Measurements from ENCODE around the gene SERINC5.

Gene SERINC5

DNA sequence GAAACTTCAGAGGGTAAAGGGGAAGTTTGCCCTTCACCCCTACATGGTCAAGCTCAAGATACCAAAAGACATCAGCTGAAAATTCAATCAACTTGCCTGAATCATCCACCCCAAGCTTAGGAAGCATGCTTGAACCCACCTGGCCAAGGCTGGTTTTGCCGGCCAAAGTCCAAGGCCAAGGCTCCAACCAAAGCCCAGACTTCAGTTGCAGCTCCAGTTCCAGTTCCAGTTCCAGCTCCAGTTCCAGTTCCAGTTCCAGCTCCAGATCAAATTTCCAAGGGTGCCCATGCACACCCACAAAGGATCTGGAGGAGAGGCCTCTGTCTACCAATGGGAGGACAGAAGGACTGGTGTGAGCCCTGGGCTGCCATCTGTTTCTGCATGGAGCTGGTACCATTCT is 4.6 kb upstream of the SERINC5 start:
- in situ Hi-C loops (cut with MboI; ENCODE audit: low pct_unique_long_range_greater_than_20kb, low sequenced_read_pairs): loop anchor here (25.0 kb wide), 1 partner anchor 148 kb away; no protein-coding TSS in a partner anchor
- no peak for DNase-seq

DNA sequence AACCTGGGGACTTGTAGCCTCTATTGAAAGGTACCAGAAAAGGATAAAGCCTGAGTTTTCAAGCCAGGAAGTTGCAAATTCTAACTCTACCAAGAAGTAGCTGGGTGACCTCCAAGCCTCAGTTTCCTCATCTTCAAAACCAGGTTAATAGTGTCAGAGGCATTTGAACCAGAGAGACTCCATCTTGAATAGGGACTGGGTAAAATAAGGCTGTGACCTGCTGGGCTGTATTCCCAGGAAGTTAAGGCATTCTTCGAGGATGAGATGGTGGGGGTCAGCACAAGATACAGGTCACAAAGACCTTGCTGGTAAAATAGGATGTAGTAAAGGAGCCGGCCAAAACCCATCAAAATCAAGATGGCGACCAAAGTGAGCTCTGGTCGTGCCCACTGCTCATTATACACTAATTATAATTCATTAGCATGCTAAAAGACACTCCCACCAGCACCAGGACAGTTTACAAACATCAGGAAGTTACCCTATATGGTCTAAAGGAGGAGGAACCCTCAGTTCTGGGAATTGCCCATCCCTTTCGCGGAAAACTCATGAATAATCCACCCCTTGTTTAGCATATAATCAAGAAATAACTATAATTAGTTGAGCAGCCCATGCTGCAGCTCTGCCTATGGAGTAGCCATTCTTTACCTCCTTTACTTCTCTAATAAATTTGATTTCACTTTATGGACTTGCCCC is 3.8 kb upstream of the SERINC5 start:
- in situ Hi-C loops (cut with MboI; ENCODE audit: low pct_unique_long_range_greater_than_20kb, low sequenced_read_pairs): loop anchor here (25.0 kb wide), 1 partner anchor 147 kb away; no protein-coding TSS in a partner anchor
- DNase-seq: no peak

DNA sequence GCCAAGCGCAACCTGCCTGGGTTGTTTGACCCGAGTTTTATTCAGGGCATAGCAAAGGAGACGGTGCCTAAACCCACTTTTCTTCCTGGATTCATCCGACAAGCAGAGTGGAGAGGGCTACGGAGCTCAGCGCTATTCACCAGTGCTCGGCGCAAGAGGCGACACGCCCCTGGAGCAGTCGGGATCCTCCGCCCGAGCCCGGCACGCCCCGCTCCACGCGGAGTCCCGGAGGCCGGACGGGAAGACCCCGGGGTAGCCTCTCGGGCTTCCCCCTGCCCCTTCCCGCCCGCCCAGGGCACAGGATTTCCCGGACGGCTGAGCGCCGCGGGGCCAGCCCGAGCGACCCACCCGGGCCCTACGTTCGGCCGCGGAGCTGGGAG is 427 bp downstream of the SERINC5 start:
- peak; percentile 52 for DNase-seq
- in situ Hi-C loops (cut with MboI; ENCODE audit: low pct_unique_long_range_greater_than_20kb, low sequenced_read_pairs): loop anchor here (25.0 kb wide), 1 partner anchor 143 kb away; no protein-coding TSS in a partner anchor

DNA sequence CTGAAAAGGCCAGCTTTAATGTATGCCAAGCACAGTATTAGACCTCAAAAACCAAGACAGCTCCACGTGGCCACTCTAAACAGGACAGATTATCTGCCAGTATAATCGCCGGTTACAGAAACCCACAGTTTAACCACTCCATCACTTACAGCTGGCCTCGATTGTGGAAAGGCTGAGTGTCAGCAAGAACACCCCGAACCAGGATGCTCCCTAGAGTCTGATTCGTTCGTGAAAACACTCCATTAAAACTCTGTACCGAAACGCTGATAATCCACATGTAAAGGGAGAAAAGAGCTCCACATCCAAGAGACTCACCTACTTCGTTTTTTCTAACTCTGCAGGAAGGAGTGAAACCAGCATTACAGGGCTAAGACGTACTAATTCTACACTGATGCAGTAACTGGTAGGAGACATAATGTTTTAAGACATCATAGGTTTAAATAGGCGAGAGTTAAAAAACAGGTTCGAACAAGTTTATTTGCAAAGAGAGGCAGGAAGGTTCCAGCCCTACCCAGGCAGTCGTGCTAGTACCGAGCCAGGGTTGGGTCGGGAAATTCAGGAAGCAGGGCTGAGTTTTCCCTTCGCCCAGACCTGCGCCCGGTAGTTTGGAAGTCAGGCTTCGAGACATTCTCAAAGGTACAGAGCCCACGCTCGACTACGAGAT is 949 bp downstream of the SERINC5 start:
- DNase-seq: peak; percentile 48
- in situ Hi-C loops (cut with MboI; ENCODE audit: low pct_unique_long_range_greater_than_20kb, low sequenced_read_pairs): loop anchor here (25.0 kb wide), 1 partner anchor 143 kb away; no protein-coding TSS in a partner anchor

DNA sequence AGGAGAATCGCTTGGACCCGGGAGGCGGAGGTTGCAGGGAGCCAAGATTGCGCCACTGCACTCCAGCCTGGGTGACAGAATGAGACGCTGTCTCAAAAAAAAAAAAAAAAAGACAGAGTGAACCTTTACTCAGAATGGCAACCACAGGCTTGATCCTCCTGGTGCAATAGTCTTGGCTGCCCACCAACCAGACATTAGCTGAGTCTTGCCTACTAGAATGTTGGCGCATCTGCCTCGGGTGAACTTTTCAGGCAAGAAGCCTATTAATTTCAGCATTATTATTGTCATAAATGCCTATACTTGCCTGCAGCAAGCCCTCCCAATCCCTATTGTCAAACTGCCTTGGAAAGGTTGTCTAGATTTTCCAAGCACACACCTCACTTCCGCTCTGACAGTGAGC is 4.2 kb downstream of the SERINC5 start:
- DNase-seq: no peak
- in situ Hi-C loops (cut with MboI; ENCODE audit: low pct_unique_long_range_greater_than_20kb, low sequenced_read_pairs): loop anchor here (25.0 kb wide), 1 partner anchor 139 kb away; no protein-coding TSS in a partner anchor

DNA sequence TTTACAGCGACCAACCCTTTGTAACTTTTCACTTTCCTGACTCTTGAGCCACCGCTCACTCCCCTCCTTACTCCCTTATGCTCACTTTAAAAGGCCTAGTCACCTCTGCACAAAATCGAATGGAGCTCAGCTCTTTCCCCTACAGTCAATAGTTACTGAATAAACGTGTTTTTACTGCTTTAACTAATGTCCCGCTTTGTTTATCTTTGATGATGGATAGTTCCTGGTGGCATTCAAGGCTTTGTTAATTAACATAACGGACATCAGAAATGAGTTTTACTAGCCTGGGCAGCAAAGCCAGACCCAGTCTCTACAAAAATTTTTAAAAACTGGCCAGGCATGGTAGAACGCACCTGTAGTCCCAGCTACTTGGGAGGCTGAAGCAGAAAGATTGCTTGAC is 5.0 kb downstream of the SERINC5 start:
- DNase-seq: no peak
- in situ Hi-C loops (cut with MboI; ENCODE audit: low pct_unique_long_range_greater_than_20kb, low sequenced_read_pairs): loop anchor here (25.0 kb wide), 1 partner anchor 138 kb away; no protein-coding TSS in a partner anchor

DNA sequence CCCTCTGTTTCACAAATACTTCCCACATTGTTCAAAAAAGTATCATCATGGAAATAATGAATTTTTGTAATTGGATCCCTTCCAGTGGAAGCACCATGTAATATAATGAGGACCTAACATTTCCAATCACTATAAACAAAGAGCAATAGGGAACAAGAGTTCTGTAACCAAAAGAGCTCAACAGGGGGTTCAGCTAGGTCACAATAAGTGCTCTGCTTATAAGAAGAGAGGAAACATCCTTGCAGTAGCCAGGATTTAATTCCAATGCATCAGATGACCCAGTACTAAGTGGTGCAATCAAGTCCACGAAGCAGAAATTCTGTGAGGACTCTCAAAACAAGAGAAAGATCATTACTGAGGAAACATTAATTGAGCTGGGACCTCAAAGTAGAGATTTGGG is 5.9 kb downstream of the SERINC5 start:
- in situ Hi-C loops (cut with MboI; ENCODE audit: low pct_unique_long_range_greater_than_20kb, low sequenced_read_pairs): loop anchor here (25.0 kb wide), 1 partner anchor 138 kb away; no protein-coding TSS in a partner anchor
- DNase-seq: no peak

DNA sequence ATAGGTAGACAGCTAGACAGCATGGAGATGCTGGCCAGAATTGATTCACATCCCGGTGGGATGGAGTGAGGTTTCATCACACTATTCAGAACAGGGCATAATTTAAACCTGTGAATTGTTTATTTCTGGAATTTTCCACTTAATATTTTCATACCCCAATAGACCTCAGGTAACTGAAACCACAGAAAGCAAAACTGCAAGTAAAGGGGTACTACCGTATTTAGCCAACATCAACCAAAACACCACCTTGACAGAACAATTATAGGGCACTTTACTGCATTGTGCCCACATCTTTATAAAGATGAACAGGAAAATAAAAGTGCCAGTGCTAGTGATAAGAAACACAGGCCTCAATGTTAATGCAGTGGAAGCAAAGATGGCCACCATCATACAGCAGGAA is 7.5 kb downstream of the SERINC5 start:
- DNase-seq: no peak
- in situ Hi-C loops (cut with MboI; ENCODE audit: low pct_unique_long_range_greater_than_20kb, low sequenced_read_pairs): no loop called here

DNA sequence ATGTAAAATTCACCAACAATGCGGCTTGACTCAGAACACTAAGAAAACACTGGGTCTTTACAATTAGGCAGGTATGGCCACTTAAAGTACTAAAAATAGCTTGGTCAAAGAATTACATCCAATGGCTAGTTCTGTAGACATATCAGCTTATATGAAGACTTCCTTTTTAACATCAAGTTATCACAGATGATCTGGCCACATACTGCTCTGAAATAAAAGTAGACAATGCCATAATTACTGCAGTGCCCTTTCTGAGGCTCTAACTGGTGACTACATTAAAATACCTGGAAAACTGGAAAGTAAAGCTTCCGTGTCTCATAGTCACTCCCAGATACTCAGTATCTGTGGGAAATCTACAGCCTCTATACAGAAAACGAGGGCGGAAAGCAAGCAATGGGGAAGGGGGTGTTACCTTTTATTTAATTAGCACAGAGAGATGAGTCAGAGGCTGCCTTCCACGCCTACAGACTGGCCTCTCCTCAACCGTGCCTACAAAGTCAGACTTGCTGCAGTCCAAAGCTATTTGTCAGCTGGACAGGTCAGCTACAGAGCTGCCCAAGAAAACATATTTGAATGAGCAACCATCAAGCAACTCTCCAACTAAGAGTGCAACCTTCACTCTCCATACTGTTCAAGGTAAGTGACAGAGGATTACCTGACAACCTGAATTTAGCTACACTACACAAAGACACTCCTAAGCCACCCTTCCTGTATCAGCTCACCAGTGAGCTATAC is 8.7 kb downstream of the SERINC5 start:
- DNase-seq: peak; percentile 74
- in situ Hi-C loops (cut with MboI; ENCODE audit: low pct_unique_long_range_greater_than_20kb, low sequenced_read_pairs): no loop called here

DNA sequence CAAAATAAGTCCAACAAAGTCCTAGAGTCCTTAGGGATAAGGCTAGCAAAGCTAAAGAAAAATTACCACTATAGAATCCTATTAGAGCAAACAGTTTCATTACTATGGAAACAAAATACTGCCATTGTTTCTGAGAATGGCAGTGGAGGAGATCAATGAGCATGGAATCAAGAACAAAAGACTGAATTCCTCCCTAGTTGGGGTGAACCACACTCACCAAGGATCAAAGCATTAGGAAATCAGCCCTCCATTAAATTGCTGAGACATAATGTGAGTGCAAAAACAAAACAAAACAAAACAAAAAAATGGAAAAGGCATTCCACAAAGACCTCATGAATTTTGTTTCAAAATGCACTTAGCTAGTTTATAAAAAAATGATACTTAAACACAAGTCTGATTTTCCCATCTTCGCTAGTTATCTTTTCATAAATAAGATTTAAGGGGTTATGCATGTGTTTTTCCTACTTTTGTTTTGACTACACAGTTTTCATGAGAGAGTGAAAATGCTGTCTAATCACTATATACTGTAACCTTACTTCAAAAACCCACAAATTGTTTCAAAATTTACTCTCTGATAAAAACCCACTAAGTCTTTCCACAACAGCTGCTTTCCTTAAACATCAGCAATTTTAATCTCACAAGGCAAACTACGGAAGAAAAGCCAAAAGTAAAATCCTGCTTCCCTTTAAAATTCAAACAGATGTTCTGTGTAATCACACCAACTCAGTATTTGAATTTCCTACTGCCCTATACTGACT is 9.7 kb downstream of the SERINC5 start:
- DNase-seq: no peak
- in situ Hi-C loops (cut with MboI; ENCODE audit: low pct_unique_long_range_greater_than_20kb, low sequenced_read_pairs): no loop called here

DNA sequence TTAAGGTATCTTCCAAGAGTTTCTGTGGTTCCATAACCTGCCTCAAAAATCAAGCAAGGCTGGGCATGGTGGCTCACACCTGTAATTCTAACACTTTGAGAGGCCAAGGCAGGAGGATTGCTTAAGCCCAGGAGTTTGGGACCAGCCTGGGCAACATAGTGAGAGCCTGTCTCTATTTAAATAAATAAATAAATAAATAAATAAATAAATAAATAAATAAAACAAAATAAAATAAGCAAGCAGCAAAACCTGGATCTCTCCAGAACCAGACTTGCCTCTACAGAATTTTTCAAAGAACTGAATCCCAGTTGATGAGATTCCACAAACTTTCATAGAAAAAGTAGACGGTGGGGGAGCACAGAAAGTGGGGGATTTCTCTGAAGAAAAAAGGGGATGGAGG is 12.3 kb downstream of the SERINC5 start:
- in situ Hi-C loops (cut with MboI; ENCODE audit: low pct_unique_long_range_greater_than_20kb, low sequenced_read_pairs): no loop called here
- DNase-seq: no peak

DNA sequence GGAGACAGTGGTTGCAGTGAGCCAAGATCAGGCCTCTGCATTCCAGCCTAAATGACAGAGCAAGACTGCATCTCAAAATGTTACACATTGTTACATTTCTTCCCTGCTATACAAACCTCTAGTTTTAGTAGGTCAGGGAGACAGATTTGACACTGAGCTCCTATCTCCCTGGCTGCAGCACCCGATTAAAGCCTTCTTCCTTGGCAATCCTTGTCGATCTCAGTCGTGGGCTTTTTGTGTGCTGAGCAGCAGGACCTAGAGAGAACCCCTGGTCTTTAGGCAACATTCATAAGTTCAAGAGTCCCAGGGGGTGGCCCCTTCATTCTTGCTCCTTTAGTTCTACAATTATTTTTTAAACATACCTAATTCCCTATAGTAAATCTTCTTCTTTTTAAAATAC is 13.0 kb downstream of the SERINC5 start:
- DNase-seq: no peak
- in situ Hi-C loops (cut with MboI; ENCODE audit: low pct_unique_long_range_greater_than_20kb, low sequenced_read_pairs): no loop called here

DNA sequence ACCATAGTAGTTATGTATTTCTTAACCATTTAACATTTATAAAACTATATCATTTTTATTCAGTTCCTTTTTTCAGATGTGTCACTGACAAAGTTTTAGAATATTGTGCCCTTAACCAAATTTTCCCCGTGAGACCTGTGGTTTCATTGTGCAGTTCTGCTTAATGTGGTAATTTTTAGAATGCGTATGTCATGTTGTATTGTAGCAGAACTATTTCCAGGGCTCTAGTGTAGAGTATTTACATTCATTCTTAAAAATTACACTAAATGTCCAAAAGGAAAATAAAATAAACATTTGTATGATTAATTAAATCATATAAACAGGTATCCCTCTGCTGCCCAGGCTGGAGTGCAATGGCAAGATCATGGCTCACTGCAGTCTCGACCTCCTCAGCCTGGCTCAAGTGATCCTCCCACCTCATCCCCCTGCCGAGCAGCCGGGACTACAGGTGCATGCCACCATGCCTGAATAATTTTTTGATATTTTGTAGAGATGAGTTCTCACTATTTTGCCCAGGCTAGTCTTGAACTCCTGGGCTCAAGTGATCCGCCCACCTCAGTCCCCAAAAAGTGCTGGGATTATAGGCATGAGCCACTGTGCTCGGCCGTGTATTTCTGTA is 15.4 kb downstream of the SERINC5 start:
- no peak for DNase-seq
- in situ Hi-C loops (cut with MboI; ENCODE audit: low pct_unique_long_range_greater_than_20kb, low sequenced_read_pairs): no loop called here

DNA sequence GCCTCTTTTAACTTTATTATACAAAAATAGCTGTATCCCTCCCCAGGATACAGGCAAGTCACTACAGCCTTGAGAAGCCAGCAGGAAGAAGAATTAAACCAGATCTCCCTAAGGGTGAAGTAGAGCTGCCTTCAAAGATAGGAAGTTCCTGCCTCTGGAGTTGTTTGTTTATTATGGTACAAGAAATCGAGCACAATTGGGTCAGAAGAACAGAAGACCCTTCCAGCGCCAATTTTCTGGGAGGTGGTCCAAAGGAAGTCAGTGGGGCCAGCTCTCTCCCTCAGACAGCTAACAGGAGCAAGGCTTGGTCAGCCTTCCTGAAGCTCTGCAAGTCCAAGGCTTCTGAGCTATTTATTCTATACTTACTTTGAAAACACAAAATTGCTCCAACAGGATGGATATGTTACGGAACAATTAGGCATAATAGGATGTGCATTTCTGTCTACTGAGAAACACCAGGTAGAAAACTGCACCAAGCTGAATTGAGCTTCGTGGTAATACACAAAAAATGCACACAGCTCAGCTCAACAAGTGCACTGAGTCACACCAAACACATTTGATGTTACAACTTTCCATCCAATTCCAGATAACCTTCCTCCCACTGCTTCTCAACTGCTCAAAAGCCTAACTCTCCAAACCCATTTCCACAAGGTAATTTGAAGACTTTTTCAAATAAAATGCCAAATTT is 16.0 kb downstream of the SERINC5 start:
- no peak for DNase-seq

DNA sequence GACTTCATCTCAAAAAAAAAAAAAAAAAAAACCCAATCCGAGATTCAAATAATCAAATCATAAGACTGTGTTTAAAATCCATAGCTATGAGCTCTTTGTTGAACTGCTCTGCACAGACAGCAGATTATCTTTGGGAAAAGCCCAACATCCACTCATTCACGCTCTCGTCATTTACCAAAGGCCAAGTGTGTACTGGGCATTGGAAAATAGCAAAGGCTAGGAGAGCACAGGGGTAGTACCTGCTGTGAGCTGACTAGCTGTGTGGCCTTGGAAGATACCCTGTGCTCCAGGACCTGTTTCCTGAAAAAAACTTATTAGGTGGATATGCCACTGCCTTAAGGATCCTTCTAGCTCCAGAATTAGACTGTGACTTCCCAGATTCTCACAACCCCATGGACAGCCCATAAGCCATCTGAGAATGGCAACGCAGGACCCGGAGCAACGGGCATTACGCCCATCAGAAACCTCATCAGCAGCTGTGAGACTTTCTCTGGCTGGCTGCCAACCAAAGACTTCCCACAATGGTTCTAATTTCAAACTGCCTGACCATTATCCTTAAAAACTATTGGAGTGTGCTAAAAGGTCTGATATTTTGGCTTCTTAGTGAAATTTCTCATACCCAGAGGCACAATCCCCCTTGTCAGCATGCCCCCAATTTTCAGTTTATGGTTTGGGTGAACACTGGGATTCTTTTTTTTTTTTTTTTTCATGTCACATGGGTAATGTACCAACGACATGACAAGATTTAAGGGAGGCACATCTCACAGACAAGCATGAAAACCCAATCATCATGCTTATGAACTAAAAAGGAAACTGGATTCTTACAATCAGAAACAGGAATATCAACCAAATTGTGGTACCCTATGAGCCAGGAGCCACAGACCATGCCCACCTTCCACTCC is 16.8 kb downstream of the SERINC5 start:
- DNase-seq: peak; percentile 57

More for the DNA sequence above, 16.0 kb downstream of the SERINC5 start:
- in situ Hi-C loops (cut with MboI; ENCODE audit: low pct_unique_long_range_greater_than_20kb, low sequenced_read_pairs): no loop called here

DNA sequence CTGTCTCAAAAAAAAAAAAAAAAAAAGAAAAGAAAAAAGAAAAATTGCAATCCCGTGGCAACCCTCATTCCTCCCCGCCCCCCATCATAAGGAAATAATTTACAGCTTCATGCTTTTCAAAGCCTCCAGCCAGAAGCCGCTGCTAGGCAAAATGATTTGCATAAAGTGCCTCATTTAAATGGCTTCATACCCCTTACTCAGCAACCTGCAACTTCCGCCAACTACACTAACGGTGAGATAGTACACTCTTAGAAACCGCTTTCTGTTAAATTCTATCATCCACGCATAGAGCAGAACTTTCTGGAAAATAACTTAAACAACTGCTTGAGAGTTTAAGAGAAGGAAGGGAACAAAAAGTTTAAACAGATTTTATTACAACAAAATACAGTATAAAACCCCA is 17.8 kb downstream of the SERINC5 start:
- DNase-seq: no peak
- in situ Hi-C loops (cut with MboI; ENCODE audit: low pct_unique_long_range_greater_than_20kb, low sequenced_read_pairs): no loop called here

More for the DNA sequence above, 16.8 kb downstream of the SERINC5 start:
- in situ Hi-C loops (cut with MboI; ENCODE audit: low pct_unique_long_range_greater_than_20kb, low sequenced_read_pairs): no loop called here

DNA sequence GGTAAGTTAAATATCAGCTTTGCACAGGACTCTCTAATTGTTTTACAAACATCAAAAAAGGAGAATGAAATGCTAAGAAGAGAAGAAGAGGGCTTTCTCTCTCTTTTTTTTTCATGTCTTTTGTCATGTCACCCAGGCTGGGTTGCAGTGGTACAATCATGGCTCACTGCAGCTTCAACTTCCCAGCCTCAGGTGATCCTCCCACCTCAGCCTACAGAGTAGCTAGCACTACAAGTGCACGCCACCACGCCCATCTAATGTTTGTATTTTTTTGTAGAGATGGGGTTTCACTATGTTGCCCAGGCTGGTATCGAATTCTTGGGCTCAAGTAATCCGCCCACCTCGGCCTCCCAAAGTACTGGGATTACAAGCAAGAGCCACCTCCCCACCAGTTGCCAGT is 18.6 kb downstream of the SERINC5 start:
- no peak for DNase-seq
- in situ Hi-C loops (cut with MboI; ENCODE audit: low pct_unique_long_range_greater_than_20kb, low sequenced_read_pairs): no loop called here
